Mucosa of gallbladder (tissue), 1 donor: Measurements from ENCODE around the gene MRPS22. TPM values are rescaled to one million over a fixed set of nuclear protein-coding genes. Genes with fewer than 3 reads are reported as not detected.
"Not testable (repeated sequence)": the region's sequence is repeated elsewhere in the genome, so short reads cannot be mapped to it uniquely, and the experiment has no call there.

ENCODE experiments used
- DNase-seq: peaks from one replicate; pipeline ENCODE4 v3.0.0-alpha.2; 2020; ENCODE audit warnings: low spot score
- total RNA-seq: library from RNA; stranded (reverse); gene quantifications from one replicate; pipeline ENCODE4 v1.2.1, GENCODE V29; 2021
- donor health status: DM: no; HTN: no; CAD: no.

MRPS22 gene
- total RNA-seq, 1 donor from 2014 or later, result 27.4 TPM

GRCh38 chr3:139338405-139338804 is 5.4 kb upstream of the MRPS22 start:
- peak; percentile 1 for DNase-seq

- DNase-seq, result peak; percentile 9
Measured at GRCh38 chr3:139339219-139339906, 4.5 kb upstream of the MRPS22 start.

- DNase-seq, result no peak
Measured at GRCh38 chr3:139340784-139341183, 3.0 kb upstream of the MRPS22 start.

- DNase-seq, result no peak
Measured at GRCh38 chr3:139342054-139342453, 1.8 kb upstream of the MRPS22 start.

- no peak for DNase-seq
Measured at GRCh38 chr3:139346771-139347170, 3.0 kb downstream of the MRPS22 start.

GRCh38 chr3:139353920-139354556 is 10.2 kb downstream of the MRPS22 start:
- peak; percentile 26 for DNase-seq

GRCh38 chr3:139354661-139355060 is 10.8 kb downstream of the MRPS22 start:
- DNase-seq, result no peak

GRCh38 chr3:139355476-139355875 is 11.7 kb downstream of the MRPS22 start:
- DNase-seq, result no peak

GRCh38 chr3:139355891-139356290 is 12.1 kb downstream of the MRPS22 start:
- DNase-seq, result no peak

- no peak for DNase-seq
Measured at GRCh38 chr3:139357899-139358298, 14.1 kb downstream of the MRPS22 start.

- DNase-seq, result no peak
Measured at GRCh38 chr3:139358841-139359562, 15.2 kb downstream of the MRPS22 start.

- DNase-seq, result no peak
Measured at GRCh38 chr3:139361276-139361675, 17.5 kb downstream of the MRPS22 start.

GRCh38 chr3:139364549-139364948 is 20.7 kb downstream of the MRPS22 start:
- no peak for DNase-seq

- no peak for DNase-seq
Measured at GRCh38 chr3:139374099-139374498, 30.3 kb downstream of the MRPS22 start.

- DNase-seq, result no peak
Measured at GRCh38 chr3:139377378-139377777, 33.6 kb downstream of the MRPS22 start.

- DNase-seq, result no peak
Measured at GRCh38 chr3:139378587-139379241, 34.9 kb downstream of the MRPS22 start.

GRCh38 chr3:139380575-139380974 is 36.8 kb downstream of the MRPS22 start:
- DNase-seq, result no peak

GRCh38 chr3:139382291-139382690 is 38.5 kb downstream of the MRPS22 start:
- DNase-seq, result not testable (repeated sequence)

GRCh38 chr3:139388077-139388476 is 44.3 kb downstream of the MRPS22 start:
- no peak for DNase-seq

GRCh38 chr3:139388821-139389551 is 45.2 kb downstream of the MRPS22 start:
- DNase-seq, result no peak

GRCh38 chr3:139389552-139390368 is 45.9 kb downstream of the MRPS22 start, which contains the start of gene COPB2:
Gene COPB2, minus strand, starts transcription at chr3:139389647. Its CDS starts 97 bp downstream, at chr3:139389550.
- DNase-seq, result peak; percentile 100
